K562 (cell line): ENCODE results near the gene MEF2D. TPM values are rescaled to one million over a fixed set of nuclear protein-coding genes. Genes with fewer than 3 reads are reported as not detected.

ENCODE experiments used
- ATAC-seq: fragments of 200-7000 bp; cut with Tn5 transposase; 3 replicates; pipeline ENCODE4 v1.9.1; 2020; ENCODE audit warnings: moderate library complexity
- BruUV-seq: library from RNA; stranded (reverse); fragments of 400-500 nt; replicated peaks from 2 replicates; lab custom pipeline; 2021; lab: Mats Ljungman, UMichigan
- CTCF ChIA-PET: fragments of 300-600 bp; formaldehyde crosslinking; extraction: SDS; loops from one replicate; lab custom pipeline; 2021; ENCODE audit warnings: low intra/inter-chr PET ratio; lab: Yijun Ruan, JAX
- POLR2A ChIA-PET: fragments of 300-600, 350-650 bp; sonication (Branson Sonifier 250); formaldehyde crosslinking; extraction: SDS; loops from one replicate; lab custom pipeline; 2021; ENCODE audit warnings: antibody characterized with exemption, inconsistent platforms; lab: Yijun Ruan, JAX
- DNase-seq, 4 experiments: peaks; one replicate each; pipeline versions ENCODE4 v3.0.0 to v3.0.0-alpha.2; 2011 to 2018; ENCODE audit warnings: low spot score in 3 of 4, mixed read lengths in 3 of 4; ENCODE audit errors: extremely low read depth in 1 of 4
- FAIRE-seq: peaks from 2 replicates; lab custom pipeline; 2011; peaks lifted over from hg19 to GRCh38; lab: Jason Lieb, UNC
- H2AFZ ChIP-seq: 2 replicates; pipeline ENCODE4 v1.6.0; 2011; ENCODE audit warnings: low read depth, low read length, control low read depth, inconsistent platforms
- H3K27ac ChIP-seq: fragments of 200-600 bp; 3 replicates; pipeline ENCODE4 v1.8.0; 2011; ENCODE audit warnings: low read depth, mild to moderate bottlenecking, control low read depth, inconsistent platforms, low read length, moderate library complexity, mixed read lengths; ENCODE audit errors: extremely low read depth
- H3K27me3 ChIP-seq, 2 experiments: fragments of 300-600 bp in 1 of 2; 2 replicates in 1 of 2; 3 replicates in 1 of 2; pipeline versions ENCODE4 v1.6.0 to v1.8.0; 2011; ENCODE audit warnings: inconsistent platforms in 2 of 2, low read length in 2 of 2, mild to moderate bottlenecking in 1 of 2, mixed read lengths in 1 of 2, moderate library complexity in 1 of 2; ENCODE audit not compliant: control insufficient read depth in 2 of 2, insufficient read depth in 2 of 2
- H3K36me3 ChIP-seq: fragments of 300-600 bp; 3 replicates; pipeline ENCODE4 v1.8.0; 2011; ENCODE audit warnings: mild to moderate bottlenecking, low read length, inconsistent platforms; ENCODE audit not compliant: control insufficient read depth, insufficient read depth
- H3K4me1 ChIP-seq, 2 experiments: fragments of 200-600 bp in 1 of 2; replicated peaks in 1 of 2; 2 replicates in 1 of 2; 3 replicates in 1 of 2; pipeline versions ENCODE4 v1.5.1 to v1.8.0; 2011; ENCODE audit warnings: inconsistent platforms in 2 of 2, low read length in 2 of 2, mild to moderate bottlenecking in 1 of 2, mixed read lengths in 1 of 2, moderate library complexity in 1 of 2; ENCODE audit not compliant: control insufficient read depth in 2 of 2, insufficient read depth in 2 of 2
- H3K4me2 ChIP-seq: 2 replicates; pipeline ENCODE4 v1.6.1; 2011; ENCODE audit warnings: low read length, control low read depth, inconsistent platforms, mixed read lengths; ENCODE audit not compliant: insufficient read depth
- H3K4me3 ChIP-seq: fragments of 200-600 bp; sonication (generic), shearing (Covaris generic); 2 replicates; pipeline ENCODE4 v1.5.1; 2016; ENCODE audit warnings: control low read depth, inconsistent platforms
- H3K79me2 ChIP-seq: fragments of 200-600 bp; 3 replicates; pipeline ENCODE4 v1.8.0; 2011; ENCODE audit warnings: low read length, inconsistent platforms; ENCODE audit not compliant: control insufficient read depth, insufficient read depth
- H3K9ac ChIP-seq, 2 experiments: 2 replicates each; pipeline versions ENCODE4 v1.6.0 to v1.6.1; 2011; ENCODE audit warnings: low read depth in 2 of 2, low read length in 2 of 2, control low read depth in 1 of 2, inconsistent platforms in 1 of 2, mild to moderate bottlenecking in 1 of 2, mixed read lengths in 1 of 2; ENCODE audit not compliant: insufficient read depth in 1 of 2
- H3K9me1 ChIP-seq: one replicate; pipeline ENCODE4 v1.6.0; 2011; ENCODE audit warnings: inconsistent platforms, mild to moderate bottlenecking, low read length, moderate library complexity; ENCODE audit not compliant: control insufficient read depth, insufficient read depth
- H3K9me3 ChIP-seq: replicated peaks from 2 replicates; pipeline ENCODE4 v1.5.1; 2011; ENCODE audit warnings: low read depth, low read length, inconsistent platforms; ENCODE audit not compliant: control insufficient read depth, insufficient read depth
- H4K20me1 ChIP-seq: replicated peaks from 2 replicates; pipeline ENCODE4 v1.6.1; 2011; ENCODE audit warnings: low read length, inconsistent platforms, mixed read lengths; ENCODE audit not compliant: control insufficient read depth, insufficient read depth
- EZH2 ChIP-seq: IDR thresholded peaks from 2 replicates; pipeline ENCODE4 v1.6.1; 2012; ENCODE audit warnings: low read depth, mild to moderate bottlenecking, inconsistent platforms, low read length, borderline replicate concordance
- ILK ChIP-seq: fragments of 450-650 bp; IDR thresholded peaks from 2 replicates; pipeline ENCODE4 v1.6.1; 2016; ENCODE audit warnings: missing genetic modification characterization, low read depth, mild to moderate bottlenecking, missing compliant biosample characterization, moderate library complexity, borderline replicate concordance
- NUFIP1 ChIP-seq: fragments of 450-650 bp; IDR thresholded peaks from 2 replicates; pipeline ENCODE4 v1.6.1; 2018; ENCODE audit not compliant: partially characterized antibody
- RBM25 ChIP-seq: fragments of 200-400 bp; formaldehyde crosslinking; IDR thresholded peaks from 2 replicates; pipeline ENCODE4 v1.6.1; 2018; ENCODE audit warnings: low read length, low read depth, moderate library complexity; ENCODE audit not compliant: severe bottlenecking
- YY1 ChIP-seq, 3 experiments: IDR thresholded peaks; 2 replicates each; pipeline ENCODE4 v1.6.1; 2011; ENCODE audit warnings: low read length in 2 of 3, mild to moderate bottlenecking in 2 of 3, moderate library complexity in 2 of 3, borderline replicate concordance in 1 of 3, control low read depth in 1 of 3, low read depth in 1 of 3; ENCODE audit not compliant: insufficient read depth in 3 of 3, insufficient replicate concordance in 2 of 3, control insufficient read depth in 1 of 3, insufficient read length in 1 of 3; ENCODE audit errors: extremely low read depth in 1 of 3
- ZNF408 ChIP-seq: fragments of 250-450 bp; sonication (Bioruptor Pico); IDR thresholded peaks from 2 replicates; pipeline ENCODE4 v1.4.0; 2020; ENCODE audit warnings: low read depth, mild to moderate bottlenecking, moderate library complexity
- WGBS: fragments of 100-300 bp; shearing (Covaris generic); methylation state at CpG from one replicate; pipeline ENCODE4 v1.1.6; 2016; ENCODE audit warnings: low coverage, mixed read lengths; ENCODE audit not compliant: insufficient coverage; ENCODE audit errors: missing lambda C conversion rate; 5-methylcytosine and 5-hydroxymethylcytosine counted together
- in situ Hi-C: fragments of 300-500 bp; cut with MboI; formaldehyde crosslinking; loops from 4 replicates; pipeline ENCODE4 v1.15.0; 2018; ENCODE audit warnings: inconsistent platforms, mixed read lengths
- intact Hi-C: fragments of 100-400 bp; cut with micrococcal nuclease; formaldehyde crosslinking; loops from 2 replicates; pipeline ENCODE4 v1.14.2; 2022
- polyA plus RNA-seq, 8 experiments: library from polyadenylated mRNA; depleted of rRNA in 4 of 8; stranded (reverse) in 5 of 8; unstranded in 3 of 8; fragments of >200 nt; fragmentation: Nextera tagmentation in 2 of 8; fragmentation: Illumina TruSeq in 1 of 8; extraction: Ambion mirVana in 2 of 8; extraction: Trizol in 1 of 8; gene quantifications; 2 replicates each; pipeline versions ENCODE4 v1.2.1 to v1.2.3, GENCODE V29; 2011 to 2014; ENCODE audit warnings: inconsistent platforms in 1 of 8, missing spikeins in 1 of 8
- total RNA-seq, 7 experiments: library from RNA; depleted of rRNA in 6 of 7; stranded (reverse); fragments of >200 nt in 6 of 7; fragmentation: Illumina TruSeq in 2 of 7; extraction: Trizol in 2 of 7; gene quantifications; 2 replicates each; pipeline versions ENCODE4 v1.2.1 to v1.2.3, GENCODE V29; 2011 to 2021; ENCODE audit warnings: low replicate concordance in 1 of 7
- TF ChIP-seq, protein P1 (sequence below): fragments of 200-800 bp; sonication (Bioruptor generic); IDR thresholded peaks from 2 replicates; pipeline ENCODE4 v1.6.1; 2016; ENCODE audit warnings: missing genetic modification characterization, missing compliant biosample characterization
- TF ChIP-seq, protein P2 (sequence below): sonication (generic); formaldehyde crosslinking; IDR thresholded peaks from 2 replicates; pipeline ENCODE4 v1.8.0; 2022; ENCODE audit warnings: missing genetic modification reagents, mild to moderate bottlenecking, moderate library complexity, borderline replicate concordance

The MEF2D gene
- total and polyA plus RNA-seq, 9 of the 15 experiments (the other 6 are each of a cell fraction or from before 2014, with no cell fraction given) = 0.10 to 19.5 (median 2.6) TPM

DNA sequence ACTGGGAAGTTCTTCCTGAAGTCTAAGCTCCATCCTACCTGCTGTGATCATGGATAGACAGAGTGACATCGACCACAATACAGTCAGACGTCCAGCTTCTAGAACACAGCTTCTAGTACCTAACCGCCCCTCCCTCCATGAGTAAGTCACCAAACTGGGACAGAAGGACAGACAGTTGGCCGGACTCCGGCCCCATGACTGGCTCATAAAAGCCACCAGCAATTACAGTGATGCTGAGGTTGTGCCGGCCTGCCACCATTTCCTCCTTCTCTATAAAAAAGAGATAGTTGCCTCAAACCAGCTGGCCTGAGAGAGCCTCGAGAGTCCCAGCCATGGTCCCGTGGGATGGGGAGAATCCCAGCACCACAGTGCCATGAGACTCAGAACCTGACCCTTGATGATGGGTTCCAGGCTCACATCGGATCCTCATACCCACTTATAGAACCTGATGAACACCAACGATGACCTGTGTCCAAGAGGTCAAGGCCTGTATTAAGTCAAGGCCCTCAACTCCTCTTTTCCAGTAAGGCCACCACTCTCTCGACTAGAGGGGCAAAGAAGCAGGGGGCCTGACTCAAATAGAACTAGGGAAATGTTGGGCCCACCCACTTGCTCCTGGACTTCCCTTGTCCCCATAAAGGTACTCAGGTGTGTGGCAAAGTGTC, 3.4 kb downstream of the MEF2D start:
- DNase-seq (no peak), FAIRE-seq (no peak), ATAC-seq (no peak)
- Histone ChIP-seq H3K4me2 (no peak overlapping the region), H3K9me1 (peaks cover 12% of the 10 kb centered on the region), H3K27ac (no peak overlapping the region), H3K27me3 (no peaks in the 10 kb centered on the region; a peak in 1 of 5 replicates), H3K4me3 (no peak overlapping the region), H3K9ac (no peak overlapping the region; a peak in 1 of 4 replicates), H2AFZ (no peak overlapping the region), H4K20me1 (peaks cover 50% of the 10 kb centered on the region), H3K79me2 (peaks cover 83% of the 10 kb centered on the region), H3K4me1 (peaks cover 74 to 80% of the 10 kb centered on the region in 2 experiments), H3K36me3 (peaks cover 10% of the 10 kb centered on the region; the same call in 2 of the 3 replicates), H3K9me3 (no peaks in the 10 kb centered on the region)
- WGBS = 70% methylated on average over 10 of the region's 11 CpGs
- TF ChIP-seq ILK (tag) (no peak), YY1 (IDR thresholded peaks at IDR 0.05; ENCODE audit: borderline replicate concordance in 1 of 3, control insufficient read depth in 1 of 3, extremely low read depth in 1 of 3, insufficient read depth in 3 of 3, insufficient read length in 1 of 3, insufficient replicate concordance in 2 of 3, low read depth in 1 of 3, low read length in 2 of 3) (no peak), RBM25 (no peak), ZNF408 (CRISPR knock-in tag) (no peak), NUFIP1 (no peak), EZH2 (no peak)
- TF ChIP-seq, protein P1, sequence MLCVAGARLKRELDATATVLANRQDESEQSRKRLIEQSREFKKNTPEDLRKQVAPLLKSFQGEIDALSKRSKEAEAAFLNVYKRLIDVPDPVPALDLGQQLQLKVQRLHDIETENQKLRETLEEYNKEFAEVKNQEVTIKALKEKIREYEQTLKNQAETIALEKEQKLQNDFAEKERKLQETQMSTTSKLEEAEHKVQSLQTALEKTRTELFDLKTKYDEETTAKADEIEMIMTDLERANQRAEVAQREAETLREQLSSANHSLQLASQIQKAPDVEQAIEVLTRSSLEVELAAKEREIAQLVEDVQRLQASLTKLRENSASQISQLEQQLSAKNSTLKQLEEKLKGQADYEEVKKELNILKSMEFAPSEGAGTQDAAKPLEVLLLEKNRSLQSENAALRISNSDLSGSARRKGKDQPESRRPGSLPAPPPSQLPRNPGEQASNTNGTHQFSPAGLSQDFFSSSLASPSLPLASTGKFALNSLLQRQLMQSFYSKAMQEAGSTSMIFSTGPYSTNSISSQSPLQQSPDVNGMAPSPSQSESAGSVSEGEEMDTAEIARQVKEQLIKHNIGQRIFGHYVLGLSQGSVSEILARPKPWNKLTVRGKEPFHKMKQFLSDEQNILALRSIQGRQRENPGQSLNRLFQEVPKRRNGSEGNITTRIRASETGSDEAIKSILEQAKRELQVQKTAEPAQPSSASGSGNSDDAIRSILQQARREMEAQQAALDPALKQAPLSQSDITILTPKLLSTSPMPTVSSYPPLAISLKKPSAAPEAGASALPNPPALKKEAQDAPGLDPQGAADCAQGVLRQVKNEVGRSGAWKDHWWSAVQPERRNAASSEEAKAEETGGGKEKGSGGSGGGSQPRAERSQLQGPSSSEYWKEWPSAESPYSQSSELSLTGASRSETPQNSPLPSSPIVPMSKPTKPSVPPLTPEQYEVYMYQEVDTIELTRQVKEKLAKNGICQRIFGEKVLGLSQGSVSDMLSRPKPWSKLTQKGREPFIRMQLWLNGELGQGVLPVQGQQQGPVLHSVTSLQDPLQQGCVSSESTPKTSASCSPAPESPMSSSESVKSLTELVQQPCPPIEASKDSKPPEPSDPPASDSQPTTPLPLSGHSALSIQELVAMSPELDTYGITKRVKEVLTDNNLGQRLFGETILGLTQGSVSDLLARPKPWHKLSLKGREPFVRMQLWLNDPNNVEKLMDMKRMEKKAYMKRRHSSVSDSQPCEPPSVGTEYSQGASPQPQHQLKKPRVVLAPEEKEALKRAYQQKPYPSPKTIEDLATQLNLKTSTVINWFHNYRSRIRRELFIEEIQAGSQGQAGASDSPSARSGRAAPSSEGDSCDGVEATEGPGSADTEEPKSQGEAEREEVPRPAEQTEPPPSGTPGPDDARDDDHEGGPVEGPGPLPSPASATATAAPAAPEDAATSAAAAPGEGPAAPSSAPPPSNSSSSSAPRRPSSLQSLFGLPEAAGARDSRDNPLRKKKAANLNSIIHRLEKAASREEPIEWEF = no peak
- TF ChIP-seq, protein P2, sequence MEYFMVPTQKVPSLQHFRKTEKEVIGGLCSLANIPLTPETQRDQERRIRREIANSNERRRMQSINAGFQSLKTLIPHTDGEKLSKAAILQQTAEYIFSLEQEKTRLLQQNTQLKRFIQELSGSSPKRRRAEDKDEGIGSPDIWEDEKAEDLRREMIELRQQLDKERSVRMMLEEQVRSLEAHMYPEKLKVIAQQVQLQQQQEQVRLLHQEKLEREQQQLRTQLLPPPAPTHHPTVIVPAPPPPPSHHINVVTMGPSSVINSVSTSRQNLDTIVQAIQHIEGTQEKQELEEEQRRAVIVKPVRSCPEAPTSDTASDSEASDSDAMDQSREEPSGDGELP (CRISPR knock-in tag) = no peak
- ChIA-PET POLR2A (interaction anchor here (0.6 to 1.4 kb wide), 4 partner anchors 17 to 306 kb away, joined by 3 to 4 read pairs (median 4); no protein-coding TSS in a partner anchor), CTCF (no interaction called here)
- BruUV-seq = no TSS peak
- in situ Hi-C loops (no loop called here), intact Hi-C loops (no loop called here)
